Epithelial cell of proximal tubule (primary cell): ENCODE results near the gene ARL8A. TPM values are rescaled to one million over a fixed set of nuclear protein-coding genes. Genes with fewer than 3 reads are reported as not detected.

Source experiments
- DNase-seq: peaks from one replicate; pipeline ENCODE4 v3.0.0-alpha.2; 2011; ENCODE audit warnings: low read depth
- H3K4me3 ChIP-seq: 2 replicates; pipeline ENCODE4 v1.5.1; 2011; ENCODE audit warnings: low read depth, mild to moderate bottlenecking, low read length
- CTCF ChIP-seq: conservative IDR thresholded peaks from 2 replicates; pipeline ENCODE4 v1.5.1; 2012; ENCODE audit warnings: low read depth, mild to moderate bottlenecking, low read length
- total RNA-seq: library from RNA; depleted of rRNA; stranded (reverse); fragments of >200 nt; gene quantifications from 2 replicates; pipeline ENCODE4 v1.2.3, GENCODE V29; 2015

ARL8A gene
- total RNA-seq, 1 donor from 2014 or later, result 47.0 TPM

GRCh38 chr1:202160377-202160940 is 15.9 kb upstream of the ARL8A start, which contains the start of gene PTPN7:
Gene PTPN7 (minus strand): TSS chr1:202160602. CDS start chr1:202159402, 1,200 bp downstream.
- TF ChIP-seq CTCF, result no peak
- no peak within 1 kb of the TSS for H3K4me3 ChIP-seq
- DNase-seq, result no peak

- no peak for DNase-seq
- TF ChIP-seq CTCF, result no peak
- H3K4me3 ChIP-seq, result no peak overlapping the region
Observed at GRCh38 chr1:202159534-202160371, 15.2 kb upstream of the ARL8A start.

GRCh38 chr1:202158810-202159533 is 14.4 kb upstream of the ARL8A start:
- H3K4me3 ChIP-seq, result no peak overlapping the region
- TF ChIP-seq CTCF, result no peak
- no peak for DNase-seq

GRCh38 chr1:202157945-202158344 is 13.4 kb upstream of the ARL8A start:
- DNase-seq, result no peak
- no peak overlapping the region for H3K4me3 ChIP-seq
- TF ChIP-seq CTCF, result no peak

GRCh38 chr1:202156590-202156989 is 12.1 kb upstream of the ARL8A start:
- no peak for DNase-seq
- H3K4me3 ChIP-seq, result no peak overlapping the region
- TF ChIP-seq CTCF, result no peak

- H3K4me3 ChIP-seq, result no peak overlapping the region
- DNase-seq, result peak; percentile 49
- no peak for TF ChIP-seq CTCF
Observed at GRCh38 chr1:202155478-202156021, 11.0 kb upstream of the ARL8A start.
